ENCODE measurements around the gene REXO4.
"Not testable (repeated sequence)": the region's sequence is repeated elsewhere in the genome, so short reads cannot be mapped to it uniquely, and the experiment has no call there.

REXO4 gene

GRCh38 chr9:133415170-133415569 lies 2.6 kb downstream of the REXO4 start:
- no peak for DNase-seq

GRCh38 chr9:133408042-133408441 lies 9.8 kb downstream of the REXO4 start:
- no peak for DNase-seq

- no peak for DNase-seq
Observed at GRCh38 chr9:133406480-133407307, 11.1 kb downstream of the REXO4 start.

- DNase-seq, result no peak
Observed at GRCh38 chr9:133405508-133406438, 12.0 kb downstream of the REXO4 start.

GRCh38 chr9:133404454-133405002 lies 13.3 kb downstream of the REXO4 start:
- no peak for DNase-seq

GRCh38 chr9:133403766-133404453 lies 13.9 kb downstream of the REXO4 start:
- DNase-seq, result no peak

GRCh38 chr9:133402689-133403088 lies 15.1 kb downstream of the REXO4 start:
- no peak for DNase-seq

- DNase-seq, result no peak
Observed at GRCh38 chr9:133401588-133401987, 16.2 kb downstream of the REXO4 start.

GRCh38 chr9:133400292-133400691 lies 17.5 kb downstream of the REXO4 start:
- no peak for DNase-seq

- no peak for DNase-seq
Observed at GRCh38 chr9:133397895-133398294, 19.9 kb downstream of the REXO4 start.

- no peak for DNase-seq
Observed at GRCh38 chr9:133397370-133397769, 20.4 kb downstream of the REXO4 start.

GRCh38 chr9:133396952-133397351 lies 20.9 kb downstream of the REXO4 start:
- DNase-seq, result no peak

GRCh38 chr9:133394687-133395271 lies 23.0 kb downstream of the REXO4 start:
- no peak for DNase-seq

- no peak for DNase-seq
Observed at GRCh38 chr9:133393399-133393798, 24.4 kb downstream of the REXO4 start.

GRCh38 chr9:133392308-133392707 lies 25.5 kb downstream of the REXO4 start:
- DNase-seq, result not testable (repeated sequence)

- not testable (repeated sequence) for DNase-seq
Observed at GRCh38 chr9:133391449-133391848, 26.4 kb downstream of the REXO4 start.

- no peak for DNase-seq
Observed at GRCh38 chr9:133390713-133391112, 27.1 kb downstream of the REXO4 start.

GRCh38 chr9:133389562-133389961 lies 28.2 kb downstream of the REXO4 start:
- DNase-seq, result no peak

GRCh38 chr9:133389025-133389557 lies 28.7 kb downstream of the REXO4 start:
- no peak for DNase-seq

- DNase-seq, result no peak
Observed at GRCh38 chr9:133387680-133388079, 30.1 kb downstream of the REXO4 start.

GRCh38 chr9:133386338-133386737 lies 31.5 kb downstream of the REXO4 start:
- DNase-seq, result no peak

- no peak for DNase-seq
Observed at GRCh38 chr9:133385452-133385851, 32.4 kb downstream of the REXO4 start.
